RWPE2 (cell line): ENCODE measurements around the gene UBASH3A.

Source experiments
- ATAC-seq: fragments of 200-7000 bp; cut with Tn5 transposase; 3 replicates; pipeline ENCODE4 v1.9.1; 2021; ENCODE audit warnings: low read depth
- DNase-seq: peaks from one replicate; pipeline ENCODE4 v3.0.0-alpha.2; 2020; ENCODE audit warnings: low spot score
- H3K27ac ChIP-seq: fragments of 450-650 bp; 2 replicates; pipeline ENCODE4 v1.5.1; 2017; ENCODE audit warnings: mild to moderate bottlenecking; ENCODE audit not compliant: poor library complexity, severe bottlenecking
- H3K27me3 ChIP-seq: fragments of 250-450 bp; sonication (Bioruptor Pico); 2 replicates; pipeline ENCODE4 v1.5.1; 2021; ENCODE audit warnings: mild to moderate bottlenecking, moderate library complexity; ENCODE audit not compliant: insufficient read depth, poor library complexity, severe bottlenecking
- H3K36me3 ChIP-seq: fragments of 250-450 bp; sonication (Bioruptor Pico); 2 replicates; pipeline ENCODE4 v1.5.1; 2020; ENCODE audit warnings: low read depth, mild to moderate bottlenecking, moderate library complexity
- H3K4me1 ChIP-seq: fragments of 250-450 bp; sonication (Bioruptor Pico); 2 replicates; pipeline ENCODE4 v1.5.1; 2021; ENCODE audit warnings: mild to moderate bottlenecking, moderate library complexity; ENCODE audit not compliant: insufficient read depth, poor library complexity, severe bottlenecking
- H3K4me3 ChIP-seq: fragments of 250-450 bp; sonication (Bioruptor Pico); 2 replicates; pipeline ENCODE4 v1.5.1; 2021; ENCODE audit warnings: mild to moderate bottlenecking, moderate library complexity; ENCODE audit not compliant: severe bottlenecking
- H3K9me3 ChIP-seq: fragments of 250-450 bp; sonication (Bioruptor Pico); 2 replicates; pipeline ENCODE4 v1.5.1; 2021; ENCODE audit warnings: mild to moderate bottlenecking, moderate library complexity; ENCODE audit not compliant: severe bottlenecking
- TF ChIP-seq, protein P1 (sequence below): fragments of 450-650 bp; IDR thresholded peaks from one replicate; pipeline ENCODE4 v1.5.1; 2017; ENCODE audit warnings: mild to moderate bottlenecking, moderate library complexity; ENCODE audit not compliant: poor library complexity, severe bottlenecking

Gene UBASH3A

GRCh38 chr21:42403611-42404231 is at the start of gene UBASH3A:
UBASH3A (plus strand) TSS chr21:42403902; CDS start chr21:42403946, 44 bp downstream.
- no peak for DNase-seq
- no peak for ATAC-seq
- Histone ChIP-seq H3K4me3 (no peak within 1 kb of the TSS), H3K27me3 (no peaks in the 10 kb centered on the region), H3K27ac (no peak within 1 kb of the TSS), H3K4me1 (peaks cover 2% of the 10 kb centered on the region), H3K36me3 (no peaks in the 10 kb centered on the region), H3K9me3 (no peaks in the 10 kb centered on the region)
- TF ChIP-seq, protein P1, sequence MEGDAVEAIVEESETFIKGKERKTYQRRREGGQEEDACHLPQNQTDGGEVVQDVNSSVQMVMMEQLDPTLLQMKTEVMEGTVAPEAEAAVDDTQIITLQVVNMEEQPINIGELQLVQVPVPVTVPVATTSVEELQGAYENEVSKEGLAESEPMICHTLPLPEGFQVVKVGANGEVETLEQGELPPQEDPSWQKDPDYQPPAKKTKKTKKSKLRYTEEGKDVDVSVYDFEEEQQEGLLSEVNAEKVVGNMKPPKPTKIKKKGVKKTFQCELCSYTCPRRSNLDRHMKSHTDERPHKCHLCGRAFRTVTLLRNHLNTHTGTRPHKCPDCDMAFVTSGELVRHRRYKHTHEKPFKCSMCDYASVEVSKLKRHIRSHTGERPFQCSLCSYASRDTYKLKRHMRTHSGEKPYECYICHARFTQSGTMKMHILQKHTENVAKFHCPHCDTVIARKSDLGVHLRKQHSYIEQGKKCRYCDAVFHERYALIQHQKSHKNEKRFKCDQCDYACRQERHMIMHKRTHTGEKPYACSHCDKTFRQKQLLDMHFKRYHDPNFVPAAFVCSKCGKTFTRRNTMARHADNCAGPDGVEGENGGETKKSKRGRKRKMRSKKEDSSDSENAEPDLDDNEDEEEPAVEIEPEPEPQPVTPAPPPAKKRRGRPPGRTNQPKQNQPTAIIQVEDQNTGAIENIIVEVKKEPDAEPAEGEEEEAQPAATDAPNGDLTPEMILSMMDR: no peak

DNA sequence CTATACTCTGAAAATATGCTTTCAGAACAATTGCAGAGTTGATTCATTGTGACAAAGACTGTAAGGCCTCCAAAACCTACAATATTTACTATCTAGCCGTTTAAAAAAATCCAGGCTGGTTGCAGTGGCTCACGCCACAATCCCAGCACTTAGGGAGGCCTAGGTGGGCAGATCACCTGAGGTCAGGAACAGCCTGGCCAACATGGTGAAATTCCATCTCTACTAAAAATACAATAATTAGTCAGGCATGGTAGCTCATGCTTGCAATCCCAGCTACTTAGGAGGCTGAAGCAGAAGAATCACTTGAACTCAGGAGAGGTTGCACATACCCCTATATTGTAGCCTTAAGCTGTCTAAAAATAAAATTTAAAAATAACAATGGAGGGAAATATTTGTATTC is 47.7 kb upstream of the UBASH3A start:
- Histone ChIP-seq H3K27me3 (no peaks in the 10 kb centered on the region), H3K4me3 (no peak overlapping the region), H3K9me3 (peaks cover 2% of the 10 kb centered on the region), H3K4me1 (no peaks in the 10 kb centered on the region), H3K27ac (no peak overlapping the region), H3K36me3 (no peaks in the 10 kb centered on the region)
- TF ChIP-seq, protein P1: no peak
- no peak for DNase-seq
- no peak for ATAC-seq

DNA sequence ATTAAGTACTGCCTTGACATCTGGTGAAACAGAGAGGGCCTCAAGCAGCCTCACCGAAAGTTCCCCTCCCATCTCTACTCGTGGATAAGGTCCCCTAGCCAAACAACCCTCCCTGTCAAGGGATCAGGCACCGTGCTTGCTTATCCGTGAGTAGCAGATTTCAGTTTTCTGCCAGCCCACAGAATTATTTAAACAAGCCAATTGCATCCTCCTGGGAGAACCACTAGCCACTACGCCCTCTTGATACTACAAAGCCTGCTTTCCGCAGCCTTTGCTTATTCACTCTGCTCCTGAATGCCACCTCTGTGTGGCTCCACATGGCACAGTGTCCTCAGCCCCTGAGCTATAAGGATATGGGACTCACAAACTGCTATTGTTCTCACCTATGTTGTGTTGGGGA is 47.1 kb upstream of the UBASH3A start:
- H3K27me3 ChIP-seq: no peaks in the 10 kb centered on the region
- no peak overlapping the region for H3K4me3 ChIP-seq
- H3K36me3 ChIP-seq: no peaks in the 10 kb centered on the region
- ATAC-seq: no peak
- peaks cover 2% of the 10 kb centered on the region for H3K9me3 ChIP-seq
- TF ChIP-seq, protein P1: no peak
- H3K27ac ChIP-seq: no peak overlapping the region
- no peaks in the 10 kb centered on the region for H3K4me1 ChIP-seq
- DNase-seq: no peak

DNA sequence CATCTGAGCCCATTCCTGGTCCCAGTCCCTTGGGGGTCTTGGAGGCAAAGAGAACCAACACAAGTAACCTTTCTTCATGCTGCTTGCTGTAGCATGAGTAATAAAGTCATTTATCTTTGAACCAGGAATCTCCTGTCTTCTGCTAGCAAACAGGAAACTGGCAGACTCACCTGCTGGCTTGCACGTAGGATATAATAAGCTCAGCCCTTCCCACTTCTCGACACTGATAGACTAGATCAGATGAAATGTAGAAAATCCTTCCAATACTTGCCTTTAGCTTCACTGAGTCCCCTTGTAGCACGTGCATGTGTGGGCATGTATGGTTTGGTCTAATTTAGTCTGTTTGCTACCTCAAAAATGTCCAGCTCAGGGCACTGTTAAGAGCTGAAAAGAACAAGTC is 46.4 kb upstream of the UBASH3A start:
- DNase-seq (peak; percentile 1), ATAC-seq (no peak)
- H3K4me1 ChIP-seq: no peaks in the 10 kb centered on the region
- peaks cover 2% of the 10 kb centered on the region for H3K9me3 ChIP-seq
- H3K27me3 ChIP-seq: no peaks in the 10 kb centered on the region
- H3K4me3 ChIP-seq: no peak overlapping the region
- TF ChIP-seq, protein P1: no peak
- no peaks in the 10 kb centered on the region for H3K36me3 ChIP-seq
- no peak overlapping the region for H3K27ac ChIP-seq

DNA sequence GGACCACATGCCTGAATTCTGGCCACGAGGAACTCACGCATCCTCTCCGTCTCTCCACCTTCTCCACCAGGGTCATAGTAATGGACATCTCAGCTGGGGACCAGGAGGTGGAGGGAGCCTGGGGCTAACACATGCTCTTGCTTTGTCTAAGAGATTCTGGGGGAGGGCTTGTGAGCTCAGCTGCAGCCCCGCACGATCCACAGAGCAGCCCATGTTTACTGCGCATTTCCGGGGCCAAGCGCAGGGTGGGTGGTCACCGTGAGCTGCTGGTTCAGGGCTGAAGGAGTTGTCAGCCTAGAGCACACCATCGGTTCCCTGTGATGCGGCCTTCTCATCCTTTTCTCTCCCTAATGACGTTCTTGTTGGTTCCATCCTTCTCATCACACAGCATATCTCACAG is 45.4 kb upstream of the UBASH3A start:
- Histone ChIP-seq H3K27ac (no peak overlapping the region), H3K4me3 (no peak overlapping the region), H3K27me3 (no peaks in the 10 kb centered on the region), H3K9me3 (peaks cover 2% of the 10 kb centered on the region), H3K36me3 (no peaks in the 10 kb centered on the region), H3K4me1 (no peaks in the 10 kb centered on the region)
- TF ChIP-seq, protein P1: no peak
- DNase-seq (no peak), ATAC-seq (no peak)
